GM18951 (cell line): Measurements from ENCODE around the gene GPR156.
"Not testable (repeated sequence)": the region's sequence is repeated elsewhere in the genome, so short reads cannot be mapped to it uniquely, and the experiment has no call there.

Experiments used
- POLR2A ChIP-seq: IDR thresholded peaks from 4 replicates; pipeline ENCODE4 v1.6.1; 2011; ENCODE audit warnings: mild to moderate bottlenecking; ENCODE audit not compliant: insufficient read length, insufficient read depth; ENCODE audit errors: extremely low read depth
- in situ Hi-C: fragments of 300-500 bp; cut with MboI; formaldehyde crosslinking; loops from one replicate; pipeline ENCODE4 v1.12.0; 2022; ENCODE audit warnings: low sequenced_read_pairs, mixed read lengths, inconsistent platforms; ENCODE audit not compliant: unreplicated experiment

GPR156 gene

GRCh38 chr3:120157113-120157512, 127.9 kb downstream of the GPR156 start:
- TF ChIP-seq POLR2A = no peak

GRCh38 chr3:120156699-120157098, 128.3 kb downstream of the GPR156 start:
- no peak for TF ChIP-seq POLR2A
- in situ Hi-C loops = no loop called here

More at GRCh38 chr3:120157113-120157512, 127.9 kb downstream of the GPR156 start:
- in situ Hi-C loops = no loop called here

- in situ Hi-C loops = not testable (repeated sequence)
Measured at GRCh38 chr3:120155694-120156093, 129.3 kb downstream of the GPR156 start.

- in situ Hi-C loops = no loop called here
- no peak for TF ChIP-seq POLR2A
Measured at GRCh38 chr3:120155108-120155507, 129.9 kb downstream of the GPR156 start.

GRCh38 chr3:120153294-120153693, 131.7 kb downstream of the GPR156 start:
- in situ Hi-C loops = no loop called here
- no peak for TF ChIP-seq POLR2A

GRCh38 chr3:120151791-120152190, 133.2 kb downstream of the GPR156 start:
- TF ChIP-seq POLR2A = no peak
- in situ Hi-C loops = no loop called here

GRCh38 chr3:120148187-120148949, 136.7 kb downstream of the GPR156 start:
- in situ Hi-C loops = no loop called here

GRCh38 chr3:120147072-120147871, 137.8 kb downstream of the GPR156 start:
- TF ChIP-seq POLR2A = no peak
- in situ Hi-C loops = no loop called here

More at GRCh38 chr3:120148187-120148949, 136.7 kb downstream of the GPR156 start:
- TF ChIP-seq POLR2A = no peak

GRCh38 chr3:120145542-120146285, 139.3 kb downstream of the GPR156 start:
- in situ Hi-C loops = no loop called here
- TF ChIP-seq POLR2A = no peak

- in situ Hi-C loops = no loop called here
- TF ChIP-seq POLR2A = no peak
Measured at GRCh38 chr3:120144267-120144666, 140.8 kb downstream of the GPR156 start.

GRCh38 chr3:120143676-120144075, 141.3 kb downstream of the GPR156 start:
- TF ChIP-seq POLR2A = no peak
- in situ Hi-C loops = no loop called here

- in situ Hi-C loops = no loop called here
Measured at GRCh38 chr3:120142236-120142635, 142.8 kb downstream of the GPR156 start.

GRCh38 chr3:120140098-120140742, 144.8 kb downstream of the GPR156 start:
- no peak for TF ChIP-seq POLR2A
- in situ Hi-C loops = no loop called here

More at GRCh38 chr3:120142236-120142635, 142.8 kb downstream of the GPR156 start:
- no peak for TF ChIP-seq POLR2A
